SK-N-SH treated with all-trans-retinoic acid at 6 μM for 48 hours (cell line): ENCODE measurements around the gene ZNF891.

ENCODE experiments used
- ATAC-seq: fragments of 200-7000 bp; cut with Tn5 transposase; 3 replicates; pipeline ENCODE4 v1.9.1; 2020; ENCODE audit warnings: mild to moderate bottlenecking, moderate library complexity
- ARNTL ChIP-seq: fragments of 450-650 bp; formaldehyde crosslinking; IDR thresholded peaks from 2 replicates; pipeline ENCODE4 v1.5.0; 2020; ENCODE audit warnings: low read depth, mild to moderate bottlenecking, moderate library complexity, borderline replicate concordance
- BACH2 ChIP-seq: fragments of 250-450 bp; sonication (Bioruptor Pico); IDR thresholded peaks from 2 replicates; pipeline ENCODE4 v1.9.0; 2021; ENCODE audit warnings: mild to moderate bottlenecking, borderline replicate concordance
- CREB5 ChIP-seq: fragments of 250-450 bp; sonication (Bioruptor Pico); IDR thresholded peaks from 2 replicates; pipeline ENCODE4 v1.5.1; 2020; ENCODE audit warnings: low read depth, mild to moderate bottlenecking, moderate library complexity
- CSRNP3 ChIP-seq: fragments of 250-450 bp; sonication (Bioruptor Pico); IDR thresholded peaks from 2 replicates; pipeline ENCODE4 v1.5.1; 2021; ENCODE audit warnings: mild to moderate bottlenecking, moderate library complexity
- GLIS3 ChIP-seq: fragments of 250-450 bp; sonication (Bioruptor Pico); IDR thresholded peaks from 2 replicates; pipeline ENCODE4 v1.5.0; 2020; ENCODE audit warnings: mild to moderate bottlenecking, moderate library complexity
- ISL1 ChIP-seq: fragments of 250-450 bp; sonication (Bioruptor Pico); IDR thresholded peaks from 2 replicates; pipeline ENCODE4 v2.1.2; 2022; ENCODE audit warnings: mild to moderate bottlenecking, moderate library complexity
- OSR1 ChIP-seq: fragments of 250-450 bp; sonication (Bioruptor Pico); IDR thresholded peaks from 2 replicates; pipeline ENCODE4 v1.8.0; 2022; ENCODE audit warnings: moderate library complexity, mild to moderate bottlenecking, inconsistent platforms
- PATZ1 ChIP-seq: fragments of 250-450 bp; sonication (Bioruptor Pico); IDR thresholded peaks from 2 replicates; pipeline ENCODE4 v1.8.0; 2020; ENCODE audit warnings: mild to moderate bottlenecking, moderate library complexity, borderline replicate concordance
- POU6F1 ChIP-seq: fragments of 250-450 bp; sonication (Bioruptor Pico); IDR thresholded peaks from 2 replicates; pipeline ENCODE4 v1.8.0; 2021; ENCODE audit warnings: low read depth, mild to moderate bottlenecking, moderate library complexity, borderline replicate concordance
- PPARA ChIP-seq: fragments of 250-450 bp; sonication (Bioruptor Pico); IDR thresholded peaks from 2 replicates; pipeline ENCODE4 v1.5.0; 2020; ENCODE audit warnings: mild to moderate bottlenecking, borderline replicate concordance
- RARB ChIP-seq: fragments of 250-450 bp; sonication (Bioruptor Pico); IDR thresholded peaks from 2 replicates; pipeline ENCODE4 v1.8.0; 2021; ENCODE audit warnings: mild to moderate bottlenecking, moderate library complexity
- SNAI2 ChIP-seq: fragments of 250-450 bp; sonication (Bioruptor Pico); IDR thresholded peaks from 2 replicates; pipeline ENCODE4 v1.5.0; 2020; ENCODE audit warnings: mild to moderate bottlenecking, moderate library complexity
- TCF4 ChIP-seq: fragments of 250-450 bp; sonication (Bioruptor Pico); IDR thresholded peaks from 2 replicates; pipeline ENCODE4 v1.8.0; 2021; ENCODE audit warnings: mild to moderate bottlenecking, moderate library complexity, borderline replicate concordance
- TOX ChIP-seq: fragments of 250-450 bp; sonication (Bioruptor Pico); IDR thresholded peaks from 2 replicates; pipeline ENCODE4 v1.8.0; 2021; ENCODE audit warnings: mild to moderate bottlenecking, moderate library complexity, borderline replicate concordance
- TSHZ2 ChIP-seq: fragments of 250-450 bp; sonication (Bioruptor Pico); IDR thresholded peaks from 2 replicates; pipeline ENCODE4 v1.5.0; 2020; ENCODE audit warnings: mild to moderate bottlenecking, moderate library complexity
- ZC3H10 ChIP-seq: fragments of 250-450 bp; sonication (Bioruptor Pico); IDR thresholded peaks from 2 replicates; pipeline ENCODE4 v1.5.1; 2021; ENCODE audit warnings: mild to moderate bottlenecking, moderate library complexity
- ZFP3 ChIP-seq: fragments of 250-450 bp; sonication (Bioruptor Pico); IDR thresholded peaks from 2 replicates; pipeline ENCODE4 v1.5.0; 2020; ENCODE audit warnings: mild to moderate bottlenecking, moderate library complexity
- ZNF565 ChIP-seq: fragments of 450-650 bp; formaldehyde crosslinking; conservative IDR thresholded peaks from 2 replicates; pipeline ENCODE4 v1.5.0; 2020; ENCODE audit warnings: low read depth, mild to moderate bottlenecking, moderate library complexity
- ZNF70 ChIP-seq: fragments of 450-650 bp; formaldehyde crosslinking; IDR thresholded peaks from 2 replicates; pipeline ENCODE4 v1.5.0; 2020; ENCODE audit warnings: mild to moderate bottlenecking, moderate library complexity
- ZNF8 ChIP-seq: fragments of 450-650 bp; formaldehyde crosslinking; IDR thresholded peaks from 2 replicates; pipeline ENCODE4 v1.5.0; 2020; ENCODE audit warnings: mild to moderate bottlenecking, moderate library complexity

The ZNF891 gene

GRCh38 chr12:133083345-133083744 lies 46.7 kb downstream of the ZNF891 start:
- ATAC-seq, result no peak
- no peak for TF ChIP-seq ARNTL (CRISPR knock-in tag)
- no peak for TF ChIP-seq ZNF70
- no peak for TF ChIP-seq TSHZ2 (CRISPR knock-in tag)
- no peak for TF ChIP-seq PPARA (CRISPR knock-in tag)
- TF ChIP-seq POU6F1 (CRISPR knock-in tag), result no peak
- TF ChIP-seq ZNF565 (CRISPR knock-in tag), result no peak
- TF ChIP-seq SNAI2 (CRISPR knock-in tag), result no peak
- TF ChIP-seq TOX (CRISPR knock-in tag), result no peak
- TF ChIP-seq CREB5 (CRISPR knock-in tag), result no peak
- TF ChIP-seq GLIS3 (CRISPR knock-in tag), result no peak
- no peak for TF ChIP-seq OSR1 (CRISPR knock-in tag)
- TF ChIP-seq ZFP3, result no peak
- TF ChIP-seq CSRNP3 (CRISPR knock-in tag), result no peak
- TF ChIP-seq RARB (CRISPR knock-in tag), result no peak
- no peak for TF ChIP-seq BACH2 (CRISPR knock-in tag)
- no peak for TF ChIP-seq TCF4
- TF ChIP-seq ZC3H10 (CRISPR knock-in tag), result no peak

- no peak for ATAC-seq
- TF ChIP-seq ZFP3, result no peak
- TF ChIP-seq ZNF8 (CRISPR knock-in tag), result no peak
- TF ChIP-seq ISL1 (CRISPR knock-in tag), result no peak
These were observed 48.8 kb downstream of the ZNF891 start for GRCh38 chr12:133081159-133081780.

- TF ChIP-seq TCF4 (no peak), PATZ1 (CRISPR knock-in tag) (peak; percentile 95), SNAI2 (CRISPR knock-in tag) (peak; percentile 71; the same call in 1 of the 2 replicates), ZFP3 (no peak), CSRNP3 (CRISPR knock-in tag) (no peak), POU6F1 (CRISPR knock-in tag) (no peak), TSHZ2 (CRISPR knock-in tag) (0 out of 2 replicates have a peak, but pooled peaks have one; percentile 13), ZNF565 (CRISPR knock-in tag) (no peak), ZNF8 (CRISPR knock-in tag) (0 out of 2 replicates have a peak, but pooled peaks have one; percentile 8)
- peak; percentile 83 for ATAC-seq
These were observed 49.5 kb downstream of the ZNF891 start, which contains the start of gene ZNF140 for GRCh38 chr12:133080368-133081158. TSS of gene ZNF140 (plus strand) at chr12:133080923. CDS start at chr12:133081321, 398 bp downstream.
